K562 treated with DMSO at 1 percent for 12 hours (cell line): ENCODE results near the gene DHX35. TPM values are rescaled to one million over a fixed set of nuclear protein-coding genes. Genes with fewer than 3 reads are reported as not detected.

ENCODE experiments used
- total RNA-seq: library from RNA; unstranded; fragments of 300-600 nt; gene quantifications from 2 replicates; pipeline ENCODE4 v1.2.3, GENCODE V29; 2022; ENCODE audit not compliant: insufficient read depth

DHX35 gene, protein sequence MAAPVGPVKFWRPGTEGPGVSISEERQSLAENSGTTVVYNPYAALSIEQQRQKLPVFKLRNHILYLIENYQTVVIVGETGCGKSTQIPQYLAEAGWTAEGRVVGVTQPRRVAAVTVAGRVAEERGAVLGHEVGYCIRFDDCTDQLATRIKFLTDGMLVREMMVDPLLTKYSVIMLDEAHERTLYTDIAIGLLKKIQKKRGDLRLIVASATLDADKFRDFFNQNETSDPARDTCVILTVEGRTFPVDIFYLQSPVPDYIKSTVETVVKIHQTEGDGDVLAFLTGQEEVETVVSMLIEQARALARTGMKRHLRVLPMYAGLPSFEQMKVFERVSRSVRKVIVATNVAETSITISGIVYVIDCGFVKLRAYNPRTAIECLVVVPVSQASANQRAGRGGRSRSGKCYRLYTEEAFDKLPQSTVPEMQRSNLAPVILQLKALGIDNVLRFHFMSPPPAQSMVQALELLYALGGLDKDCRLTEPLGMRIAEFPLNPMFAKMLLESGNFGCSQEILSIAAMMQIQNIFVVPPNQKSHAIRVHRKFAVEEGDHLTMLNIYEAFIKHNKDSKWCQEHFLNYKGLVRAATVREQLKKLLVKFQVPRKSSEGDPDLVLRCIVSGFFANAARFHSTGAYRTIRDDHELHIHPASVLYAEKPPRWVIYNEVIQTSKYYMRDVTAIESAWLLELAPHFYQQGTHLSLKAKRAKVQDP
- total RNA-seq: 3.6 and 10.5 TPM in 2 replicates

DNA sequence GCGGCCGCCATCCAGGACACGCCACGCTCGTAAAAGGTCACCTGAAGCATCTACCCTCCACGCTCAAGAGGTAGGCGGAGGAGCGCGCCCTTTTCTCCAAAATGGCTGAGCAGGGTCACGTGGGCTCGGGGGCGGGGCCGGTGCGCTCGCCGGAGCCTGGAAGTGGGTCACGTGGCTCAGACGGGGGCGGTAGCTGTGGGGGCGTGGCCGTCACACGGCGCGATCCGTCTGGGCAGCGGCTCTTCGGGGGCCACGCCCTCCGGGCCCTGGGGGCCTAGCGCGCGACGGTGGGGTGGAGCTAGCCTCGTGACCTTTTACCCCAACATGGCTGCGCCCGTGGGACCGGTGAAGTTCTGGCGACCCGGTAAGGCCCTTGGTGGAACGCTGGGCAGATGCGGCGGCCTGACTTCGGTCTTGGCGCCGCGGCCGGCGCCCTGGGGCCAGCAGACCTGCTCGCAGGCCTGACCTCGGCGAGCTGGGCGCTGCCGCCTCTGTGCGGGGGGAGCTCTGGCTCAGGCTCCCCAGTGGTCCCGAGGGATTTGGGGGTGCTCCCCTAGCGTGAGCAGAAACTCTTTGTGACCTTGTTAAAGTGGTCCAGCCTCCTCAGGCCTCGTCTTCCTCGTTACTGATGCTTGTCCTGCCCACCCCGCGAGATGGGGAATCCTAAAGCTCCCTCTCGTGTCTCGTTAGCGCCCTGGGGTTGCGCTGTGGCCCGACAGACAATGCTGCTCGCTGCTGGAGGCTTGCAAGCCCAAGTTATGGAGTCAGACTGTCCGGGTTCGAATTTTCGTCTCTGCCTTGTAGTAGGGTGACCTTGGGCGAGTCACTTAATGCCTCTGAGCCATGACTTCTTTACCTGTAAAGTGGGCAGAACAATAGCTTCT lies at the start of gene DHX35:
Gene DHX35 (plus strand): TSS at position 301 of the 884 bp plus-strand sequence. CDS start 24 bp downstream, at position 325.

DNA sequence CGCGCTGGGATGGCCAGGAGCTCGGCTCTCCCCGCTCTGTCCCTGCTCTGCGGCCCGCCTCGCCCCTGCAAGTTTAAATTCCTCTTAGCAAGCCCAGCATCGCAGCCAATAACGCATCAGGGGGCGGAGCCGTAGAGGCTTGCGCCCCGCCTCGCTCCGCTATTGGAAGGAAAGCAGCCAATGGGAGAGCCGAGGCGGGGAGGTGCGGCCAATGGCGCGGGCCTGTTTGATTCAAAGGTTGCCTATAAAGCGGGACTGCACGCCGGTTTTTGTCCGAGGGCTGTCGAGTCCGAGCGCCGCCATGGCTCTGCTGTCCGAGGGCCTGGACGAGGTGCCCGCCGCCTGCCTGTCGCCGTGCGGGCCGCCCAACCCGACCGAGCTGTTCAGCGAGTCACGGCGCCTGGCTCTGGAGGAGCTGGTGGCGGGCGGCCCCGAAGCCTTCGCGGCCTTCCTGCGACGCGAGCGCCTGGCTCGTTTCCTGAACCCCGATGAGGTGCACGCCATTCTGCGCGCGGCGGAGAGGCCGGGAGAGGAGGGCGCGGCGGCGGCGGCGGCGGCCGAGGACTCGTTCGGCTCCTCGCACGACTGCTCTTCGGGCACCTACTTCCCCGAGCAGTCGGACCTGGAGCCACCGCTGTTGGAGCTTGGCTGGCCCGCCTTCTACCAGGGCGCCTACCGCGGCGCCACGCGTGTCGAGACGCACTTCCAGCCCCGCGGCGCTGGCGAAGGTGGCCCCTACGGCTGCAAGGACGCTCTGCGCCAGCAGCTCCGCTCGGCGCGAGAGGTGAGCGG lies 35.8 kb upstream of the DHX35 start, which contains the start of gene FAM83D:
Gene FAM83D (plus strand): TSS at position 276 of the 792 bp plus-strand sequence. CDS start 26 bp downstream, at position 302.

Other genes starting within 250 kb of the DHX35 start
- gene SLC32A1, start 237.9 kb upstream of the DHX35 start, total RNA-seq: not detected in 2 replicates
- 9.3 and 11.7 TPM in 2 replicates for gene ACTR5, start 213.9 kb upstream of the DHX35 start, total RNA-seq
- 7.5 and 12.1 TPM in 2 replicates for gene PPP1R16B, start 156.6 kb upstream of the DHX35 start, total RNA-seq
- 12.0 and 24.6 TPM in 2 replicates for gene FAM83D, start 35.9 kb upstream of the DHX35 start, total RNA-seq